GM12865 (cell line): ENCODE results near the gene THSD4.

Experiments
- DNase-seq: peaks from one replicate; pipeline ENCODE4 v3.0.0; 2010; ENCODE audit warnings: low read depth
- H3K4me3 ChIP-seq: 2 replicates; pipeline ENCODE4 v1.5.1; 2011; ENCODE audit warnings: mild to moderate bottlenecking, low read depth, low read length, control low read depth
- CTCF ChIP-seq: IDR thresholded peaks from 2 replicates; pipeline ENCODE4 v1.5.1; 2011; ENCODE audit warnings: low read length, control low read depth, low read depth, inconsistent platforms; ENCODE audit not compliant: insufficient read depth; ENCODE audit errors: missing control alignments

The THSD4 gene

GRCh38 chr15:71238926-71239325, 123.7 kb downstream of the THSD4 start:
- no peak for TF ChIP-seq CTCF
- no peak overlapping the region for H3K4me3 ChIP-seq
- DNase-seq = no peak

- no peak overlapping the region for H3K4me3 ChIP-seq
- DNase-seq = no peak
- TF ChIP-seq CTCF = no peak
Observed at GRCh38 chr15:71239592-71240364, 124.5 kb downstream of the THSD4 start.

DNA sequence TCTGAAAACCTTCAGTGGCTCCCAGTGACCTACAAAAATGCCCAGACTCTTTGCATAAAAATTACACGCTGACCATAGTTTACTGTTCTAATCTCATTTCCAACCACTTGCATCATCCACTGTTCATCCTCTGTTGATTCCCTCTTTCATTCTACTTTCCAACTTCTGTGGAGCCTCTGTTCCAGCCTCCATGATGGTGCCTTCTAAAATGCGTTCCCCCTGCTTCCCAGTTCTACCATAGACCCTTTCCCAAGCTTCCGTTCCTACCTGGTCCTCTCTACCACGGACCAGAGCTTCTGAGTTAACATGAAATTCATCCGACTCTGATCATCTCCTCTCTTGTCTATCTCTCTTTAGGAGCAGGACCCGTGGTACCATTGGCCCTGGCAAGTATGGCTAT, 127.0 kb downstream of the THSD4 start:
- no peak overlapping the region for H3K4me3 ChIP-seq
- TF ChIP-seq CTCF = no peak
- no peak for DNase-seq

DNA sequence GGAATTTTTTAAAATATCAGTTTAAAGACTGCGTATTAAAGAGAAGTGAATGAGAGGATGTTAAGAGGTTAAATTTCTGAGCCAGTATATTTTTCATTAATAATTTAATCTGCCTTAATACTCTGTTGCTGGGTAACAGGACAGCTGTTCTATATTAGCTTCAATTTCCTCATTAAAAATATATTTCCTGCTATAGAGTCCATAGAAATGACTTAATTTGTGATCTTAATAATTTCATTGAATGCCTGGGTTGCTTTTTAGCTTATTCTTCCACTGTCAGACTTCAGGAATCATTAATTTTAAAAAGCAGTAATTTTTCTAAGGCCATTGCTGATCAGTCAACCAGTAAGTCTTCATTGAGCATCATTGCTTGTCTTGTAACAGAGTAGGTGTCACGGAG, 129.0 kb downstream of the THSD4 start:
- no peak for DNase-seq
- TF ChIP-seq CTCF = no peak
- H3K4me3 ChIP-seq = no peak overlapping the region

- TF ChIP-seq CTCF = no peak
- no peak for DNase-seq
- H3K4me3 ChIP-seq = no peak overlapping the region
Observed at GRCh38 chr15:71245588-71245987, 130.3 kb downstream of the THSD4 start.

GRCh38 chr15:71248386-71248785, 133.1 kb downstream of the THSD4 start:
- no peak for DNase-seq
- no peak for TF ChIP-seq CTCF
- H3K4me3 ChIP-seq = no peak overlapping the region

- DNase-seq = no peak
- no peak overlapping the region for H3K4me3 ChIP-seq
- no peak for TF ChIP-seq CTCF
Observed at GRCh38 chr15:71249986-71250385, 134.7 kb downstream of the THSD4 start.
